GM19463 (cell line): ENCODE measurements around the gene LIN28B.
"Not testable (repeated sequence)": the region's sequence is repeated elsewhere in the genome, so short reads cannot be mapped to it uniquely, and the experiment has no call there.

Source experiments
- ATAC-seq: cut with Tn5 transposase; IDR thresholded peaks from one replicate; pipeline ENCODE4 v1.9.1; 2021; ENCODE audit warnings: mild to moderate bottlenecking, moderate library complexity; ENCODE audit not compliant: unreplicated experiment

The LIN28B gene

GRCh38 chr6:104956731-104957294, at the start of gene LIN28B:
Gene LIN28B (plus strand): TSS chr6:104957107. CDS start chr6:104957251, 144 bp downstream.
- no peak for ATAC-seq

- no peak for ATAC-seq
These were observed 48.6 kb upstream of the LIN28B start for GRCh38 chr6:104908031-104908887.

GRCh38 chr6:104908888-104909525, 47.9 kb upstream of the LIN28B start:
- no peak for ATAC-seq

- ATAC-seq: no peak
These were observed 35.0 kb upstream of the LIN28B start for GRCh38 chr6:104921896-104922295.

GRCh38 chr6:104928141-104928540, 28.8 kb upstream of the LIN28B start:
- ATAC-seq: no peak

- ATAC-seq: no peak
These were observed 27.6 kb upstream of the LIN28B start for GRCh38 chr6:104929353-104929752.

GRCh38 chr6:104930939-104931338, 26.0 kb upstream of the LIN28B start:
- ATAC-seq: no peak

- ATAC-seq: no peak
These were observed 20.0 kb upstream of the LIN28B start for GRCh38 chr6:104936766-104937535.

- ATAC-seq: no peak
These were observed 16.5 kb upstream of the LIN28B start for GRCh38 chr6:104940238-104940892.

GRCh38 chr6:104940893-104941728, 15.8 kb upstream of the LIN28B start:
- peak; percentile 84 for ATAC-seq

- no peak for ATAC-seq
These were observed 15.2 kb upstream of the LIN28B start for GRCh38 chr6:104941729-104942091.

GRCh38 chr6:104943781-104944180, 13.1 kb upstream of the LIN28B start:
- ATAC-seq: no peak

GRCh38 chr6:104949206-104949605, 7.7 kb upstream of the LIN28B start:
- no peak for ATAC-seq

- ATAC-seq: no peak
These were observed 5.2 kb upstream of the LIN28B start for GRCh38 chr6:104951677-104952076.

GRCh38 chr6:104952911-104953399, 4.0 kb upstream of the LIN28B start:
- ATAC-seq: no peak

GRCh38 chr6:104953400-104954189, 3.3 kb upstream of the LIN28B start:
- ATAC-seq: not testable (repeated sequence)

- ATAC-seq: no peak
These were observed 2.6 kb upstream of the LIN28B start for GRCh38 chr6:104954190-104954797.

- ATAC-seq: no peak
These were observed 1.4 kb upstream of the LIN28B start for GRCh38 chr6:104955491-104955890.
